ENCODE measurements around the gene CELF2.
"Not testable (repeated sequence)": the region's sequence is repeated elsewhere in the genome, so short reads cannot be mapped to it uniquely, and the experiment has no call there.

The CELF2 gene

GRCh38 chr10:11345224-11346054 is 327.8 kb downstream of the CELF2 start:
- no peak overlapping the region; the same call in 1 of the 2 replicates for H3K4me3 ChIP-seq (ENCODE audit: low read length)
- H3K36me3 ChIP-seq (ENCODE audit: control insufficient read depth, low read length), result no peaks in the 10 kb centered on the region
- no peaks in the 10 kb centered on the region for H4K20me1 ChIP-seq (ENCODE audit: control insufficient read depth, insufficient read depth, low read depth, low read length)
- H3F3A ChIP-seq (ENCODE audit: control insufficient read depth, insufficient read depth), result no peaks in the 10 kb centered on the region
- no peak overlapping the region for H3K4me2 ChIP-seq (ENCODE audit: low read length)
- TF ChIP-seq CTCF (IDR thresholded peaks at IDR 0.05; ENCODE audit: low read depth, low read length, poor library complexity, severe bottlenecking) (no peak), EZH2phosphoT487 (IDR thresholded peaks at IDR 0.05; ENCODE audit: borderline replicate concordance, low read length) (no peak)
- no peaks in the 10 kb centered on the region for H3K9me2 ChIP-seq (replicated peaks; ENCODE audit: control insufficient read depth, low read length)
- H3K79me2 ChIP-seq (ENCODE audit: control insufficient read depth, low read length), result no peaks in the 10 kb centered on the region
- no peaks in the 10 kb centered on the region for H3K9me3 ChIP-seq (ENCODE audit: control insufficient read depth, insufficient read depth, low read length)
- H3K4me1 ChIP-seq (ENCODE audit: control insufficient read depth, low read length), result peaks cover 4% of the 10 kb centered on the region
- H3K27ac ChIP-seq (ENCODE audit: low read depth, low read length), result no peak overlapping the region
- H3K27me3 ChIP-seq (ENCODE audit: control insufficient read depth, low read length), result no peaks in the 10 kb centered on the region

GRCh38 chr10:11347580-11347979 is 329.9 kb downstream of the CELF2 start:
- not testable (repeated sequence) for H3F3A ChIP-seq (ENCODE audit: control insufficient read depth, insufficient read depth); H3K79me2 ChIP-seq (ENCODE audit: control insufficient read depth, low read length); H4K20me1 ChIP-seq (ENCODE audit: control insufficient read depth, insufficient read depth, low read depth, low read length)

GRCh38 chr10:11351801-11352200 is 334.1 kb downstream of the CELF2 start:
- no peaks in the 10 kb centered on the region for H3K9me2 ChIP-seq (replicated peaks; ENCODE audit: control insufficient read depth, low read length)
- no peaks in the 10 kb centered on the region for H3K27me3 ChIP-seq (ENCODE audit: control insufficient read depth, low read length)
- H3K79me2 ChIP-seq (ENCODE audit: control insufficient read depth, low read length), result no peaks in the 10 kb centered on the region
- H3K4me2 ChIP-seq (ENCODE audit: low read length), result no peak overlapping the region
- H4K20me1 ChIP-seq (ENCODE audit: control insufficient read depth, insufficient read depth, low read depth, low read length), result no peaks in the 10 kb centered on the region
- H3K4me3 ChIP-seq (ENCODE audit: low read length), result no peak overlapping the region
- H3F3A ChIP-seq (ENCODE audit: control insufficient read depth, insufficient read depth), result no peaks in the 10 kb centered on the region
- no peaks in the 10 kb centered on the region for H3K36me3 ChIP-seq (ENCODE audit: control insufficient read depth, low read length)
- TF ChIP-seq CTCF (IDR thresholded peaks at IDR 0.05; ENCODE audit: low read depth, low read length, poor library complexity, severe bottlenecking) (no peak), EZH2phosphoT487 (IDR thresholded peaks at IDR 0.05; ENCODE audit: borderline replicate concordance, low read length) (no peak)
- H3K4me1 ChIP-seq (ENCODE audit: control insufficient read depth, low read length), result no peaks in the 10 kb centered on the region
- no peaks in the 10 kb centered on the region for H3K9me3 ChIP-seq (ENCODE audit: control insufficient read depth, insufficient read depth, low read length)
- H3K27ac ChIP-seq (ENCODE audit: low read depth, low read length), result no peak overlapping the region

More at GRCh38 chr10:11347580-11347979, 329.9 kb downstream of the CELF2 start:
- not testable (repeated sequence) for H3K27me3 ChIP-seq (ENCODE audit: control insufficient read depth, low read length); H3K27ac ChIP-seq (ENCODE audit: low read depth, low read length); H3K4me3 ChIP-seq (ENCODE audit: low read length); H3K4me2 ChIP-seq (ENCODE audit: low read length); H3K9me2 ChIP-seq (replicated peaks; ENCODE audit: control insufficient read depth, low read length); H3K36me3 ChIP-seq (ENCODE audit: control insufficient read depth, low read length); H3K9me3 ChIP-seq (ENCODE audit: control insufficient read depth, insufficient read depth, low read length); H3K4me1 ChIP-seq (ENCODE audit: control insufficient read depth, low read length)

Data from DOHH2 (cell line).